Mucosa of rectum (tissue), 2 donors: ENCODE data around the gene SHQ1.
A peak's percentile ranks its signal among the peaks of the same experiment; 100 is the strongest.

ENCODE experiments used
- H3K27ac ChIP-seq, 2 donors: one replicate each; pipeline ENCODE4 v1.7.0; 2013; ENCODE audit warnings: inconsistent platforms in 2 of 2, low read depth in 2 of 2, low read length in 2 of 2
- H3K27me3 ChIP-seq, 2 donors: one replicate each; pipeline ENCODE4 v1.7.0; 2013; ENCODE audit warnings: low read length in 2 of 2; ENCODE audit not compliant: control insufficient read depth in 2 of 2, insufficient read depth in 2 of 2
- H3K36me3 ChIP-seq, 2 donors: one replicate each; pipeline ENCODE4 v1.7.0; 2013; ENCODE audit warnings: low read length in 2 of 2; ENCODE audit not compliant: control insufficient read depth in 2 of 2, insufficient read depth in 2 of 2
- H3K4me1 ChIP-seq, 2 donors: one replicate each; pipeline ENCODE4 v1.7.0; 2013; ENCODE audit warnings: low read length in 2 of 2, mild to moderate bottlenecking in 1 of 2; ENCODE audit not compliant: control insufficient read depth in 2 of 2, insufficient read depth in 2 of 2
- H3K4me3 ChIP-seq, 2 donors: one replicate each; pipeline ENCODE4 v1.7.0; 2013; ENCODE audit warnings: low read length in 2 of 2
- H3K9ac ChIP-seq, 2 donors: one replicate each; pipeline ENCODE4 v1.7.0; 2013; ENCODE audit warnings: low read length in 2 of 2, low read depth in 1 of 2, mild to moderate bottlenecking in 1 of 2
- H3K9me3 ChIP-seq, 2 donors: one replicate each; pipeline ENCODE4 v1.7.0; 2013; ENCODE audit warnings: low read length in 2 of 2; ENCODE audit not compliant: control insufficient read depth in 2 of 2
- donor health status: healthy.
- donor health status: Normal muscosa, but diverticular disease.

Gene SHQ1

GRCh38 chr3:72756900-72757299, 91.3 kb downstream of the SHQ1 start:
- no peak overlapping the region for H3K27ac ChIP-seq

GRCh38 chr3:72754582-72754981, 93.7 kb downstream of the SHQ1 start:
- Histone ChIP-seq H3K36me3 (no peaks in the 10 kb centered on the region), H3K27me3 (no peaks in the 10 kb centered on the region), H3K4me3 (no peak overlapping the region), H3K4me1 (peaks cover 7 to 23% of the 10 kb centered on the region in 2 donors), H3K9me3 (no peaks in the 10 kb centered on the region), H3K27ac (no peak overlapping the region), H3K9ac (no peak overlapping the region)

More at GRCh38 chr3:72756900-72757299, 91.3 kb downstream of the SHQ1 start:
- Histone ChIP-seq H3K27me3 (no peaks in the 10 kb centered on the region), H3K9ac (no peak overlapping the region), H3K4me1 (peaks cover 7 to 23% of the 10 kb centered on the region in 2 donors), H3K36me3 (no peaks in the 10 kb centered on the region), H3K9me3 (no peaks in the 10 kb centered on the region), H3K4me3 (no peak overlapping the region)

DNA sequence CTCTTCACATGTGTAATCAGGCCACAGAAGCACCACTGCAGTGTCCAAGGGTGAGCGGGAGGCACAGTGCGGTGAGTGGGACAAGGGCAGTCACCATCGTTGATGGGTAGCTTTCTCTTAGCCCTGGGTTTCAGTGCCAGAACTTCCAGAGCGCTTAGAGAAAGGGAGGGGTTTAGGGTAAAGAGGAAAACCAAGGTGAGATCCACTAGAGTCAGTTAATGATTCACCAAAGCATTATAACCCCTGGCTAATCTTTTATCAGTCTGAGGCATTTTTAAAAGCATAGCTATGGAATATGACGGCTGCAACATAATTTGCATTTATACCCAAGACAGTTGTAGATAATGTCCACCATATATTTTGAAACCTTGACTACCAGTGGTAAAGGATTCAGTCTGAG, 94.8 kb downstream of the SHQ1 start:
- Histone ChIP-seq H3K27me3 (no peaks in the 10 kb centered on the region), H3K4me1 (peaks cover 7 to 24% of the 10 kb centered on the region in 2 donors), H3K9ac (no peak overlapping the region), H3K36me3 (no peaks in the 10 kb centered on the region), H3K9me3 (no peaks in the 10 kb centered on the region), H3K27ac (peak overlapping the region; percentile 51 to 67), H3K4me3 (no peak overlapping the region)

- no peaks in the 10 kb centered on the region for H3K27me3 ChIP-seq
- no peaks in the 10 kb centered on the region for H3K9me3 ChIP-seq
- no peak overlapping the region for H3K4me3 ChIP-seq
- peaks cover 10 to 22% of the 10 kb centered on the region in 2 donors for H3K4me1 ChIP-seq
- H3K36me3 ChIP-seq = no peaks in the 10 kb centered on the region
- no peak overlapping the region for H3K27ac ChIP-seq
- H3K9ac ChIP-seq = no peak overlapping the region
Measured at GRCh38 chr3:72750405-72750965, 97.8 kb downstream of the SHQ1 start.

DNA sequence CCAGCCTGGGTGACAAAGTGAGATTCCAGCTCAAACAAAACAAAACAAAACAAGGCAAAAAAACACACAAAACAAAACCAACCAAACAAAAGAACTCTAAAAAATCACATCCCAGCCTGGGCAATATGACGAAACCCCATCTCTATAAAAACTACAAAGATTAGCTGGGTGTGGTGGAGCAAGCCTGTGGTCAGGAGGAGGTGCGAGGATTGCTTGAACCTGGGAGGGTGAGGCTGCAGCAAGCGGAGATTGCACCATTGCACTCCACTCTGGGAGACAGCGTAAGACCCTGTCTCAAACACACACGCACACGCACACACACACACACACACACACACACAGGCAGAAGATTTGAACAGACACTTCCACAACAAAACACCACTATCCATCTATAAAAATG, 99.6 kb downstream of the SHQ1 start:
- Histone ChIP-seq H3K27me3 (no peaks in the 10 kb centered on the region), H3K27ac (no peak overlapping the region), H3K4me1 (peaks cover 12 to 14% of the 10 kb centered on the region in 2 donors), H3K4me3 (no peak overlapping the region), H3K36me3 (no peaks in the 10 kb centered on the region), H3K9ac (no peak overlapping the region), H3K9me3 (no peaks in the 10 kb centered on the region)

GRCh38 chr3:72746430-72747411, 101.5 kb downstream of the SHQ1 start:
- Histone ChIP-seq H3K9me3 (no peaks in the 10 kb centered on the region), H3K27me3 (no peaks in the 10 kb centered on the region), H3K27ac (no peak overlapping the region), H3K4me3 (no peak overlapping the region), H3K9ac (no peak overlapping the region), H3K36me3 (no peaks in the 10 kb centered on the region), H3K4me1 (peaks cover 5 to 7% of the 10 kb centered on the region in 2 donors)

DNA sequence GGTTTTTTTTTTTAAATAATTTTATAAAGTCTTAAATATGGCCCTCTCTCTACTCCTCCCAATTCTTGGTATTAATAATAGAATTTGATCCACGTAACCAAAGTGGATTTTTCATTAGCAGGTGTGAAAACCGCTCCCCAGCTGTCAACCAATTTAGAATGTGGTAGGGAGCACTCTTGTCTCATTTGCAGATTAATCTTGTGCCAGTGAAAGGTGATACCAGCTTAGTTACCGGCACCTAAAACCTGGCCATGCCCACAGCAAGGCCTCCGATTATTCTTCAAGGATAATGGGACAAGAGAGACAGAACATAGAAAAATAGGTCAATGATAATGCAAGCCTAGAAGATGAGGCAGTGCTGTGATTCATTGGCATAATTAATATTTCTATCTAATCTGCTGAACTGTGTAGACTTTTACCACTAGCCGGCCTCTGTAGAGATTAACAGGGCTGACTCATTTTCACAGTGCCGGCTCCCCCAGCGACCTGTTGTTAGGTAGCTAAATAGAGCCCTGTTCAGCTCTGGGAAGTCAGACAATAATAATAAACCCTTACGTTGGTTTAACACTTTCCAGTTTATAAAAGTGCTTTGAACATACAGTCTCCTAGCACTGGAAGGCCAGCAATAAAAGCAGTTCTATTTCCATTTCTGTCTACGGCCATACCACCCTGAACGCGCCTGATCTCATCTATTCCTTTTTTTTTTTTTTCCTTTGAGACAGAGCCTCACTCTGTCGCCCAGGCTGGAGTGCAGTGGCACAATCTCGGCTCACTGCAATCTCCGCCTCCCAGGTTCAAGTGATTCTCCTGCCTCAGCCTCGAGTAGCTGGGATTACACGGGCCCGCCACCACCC, 102.9 kb downstream of the SHQ1 start:
- H3K27ac ChIP-seq = no peak overlapping the region
- no peaks in the 10 kb centered on the region for H3K36me3 ChIP-seq
- H3K4me3 ChIP-seq = no peak overlapping the region
- no peaks in the 10 kb centered on the region for H3K27me3 ChIP-seq
- H3K4me1 ChIP-seq = peaks cover 5 to 7% of the 10 kb centered on the region in 2 donors
- H3K9me3 ChIP-seq = no peaks in the 10 kb centered on the region
- no peak overlapping the region for H3K9ac ChIP-seq

GRCh38 chr3:72744330-72744729, 103.9 kb downstream of the SHQ1 start:
- no peak overlapping the region for H3K4me3 ChIP-seq
- no peak overlapping the region for H3K9ac ChIP-seq
- peaks cover 5 to 12% of the 10 kb centered on the region in 2 donors for H3K4me1 ChIP-seq
- no peaks in the 10 kb centered on the region for H3K36me3 ChIP-seq
- H3K9me3 ChIP-seq = no peaks in the 10 kb centered on the region
- H3K27me3 ChIP-seq = no peaks in the 10 kb centered on the region
- H3K27ac ChIP-seq = no peak overlapping the region

DNA sequence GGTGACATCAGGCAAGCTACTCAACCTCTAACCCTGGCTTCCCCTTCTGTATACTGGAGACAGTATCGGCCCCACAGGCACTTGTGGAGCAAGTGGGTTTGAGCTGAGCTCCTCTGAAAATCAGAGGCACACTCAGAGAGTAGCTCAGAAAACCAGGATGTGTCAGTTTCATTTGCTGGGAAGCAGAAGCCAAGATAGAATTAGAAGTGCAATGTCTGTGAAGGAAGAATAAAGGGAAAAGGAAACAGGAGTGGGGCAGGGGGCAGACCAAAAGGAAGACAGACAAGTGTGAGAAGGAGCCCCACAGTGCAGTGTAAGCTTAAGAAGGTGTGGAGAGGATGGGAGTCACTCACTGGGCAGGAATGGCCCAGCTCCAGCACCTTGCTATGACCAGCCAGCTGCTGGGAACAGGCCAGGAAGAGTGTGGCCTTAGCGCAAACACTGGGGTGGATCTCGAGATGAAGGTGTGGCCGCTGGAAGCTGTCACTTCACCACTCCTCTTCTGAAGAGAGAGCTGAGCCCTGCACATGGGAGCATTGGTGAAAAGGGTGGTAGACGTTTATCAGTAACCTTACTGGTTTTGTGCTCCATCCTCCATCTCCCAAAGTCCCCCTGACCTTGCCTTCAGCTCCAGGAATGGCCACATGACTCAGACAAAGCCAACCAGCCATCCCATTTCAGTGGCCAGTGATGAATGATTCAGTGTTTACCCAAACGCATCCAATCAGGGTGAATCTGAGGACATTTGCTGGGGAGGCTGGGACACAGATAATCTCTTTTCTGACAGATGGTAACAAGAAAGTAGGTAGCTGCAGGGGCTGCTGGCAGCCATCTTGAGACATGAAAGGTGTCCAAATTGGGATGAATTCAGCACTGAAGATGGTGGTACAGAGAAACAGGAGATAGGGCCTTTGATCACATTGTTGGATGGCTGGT, 108.4 kb downstream of the SHQ1 start:
- Histone ChIP-seq H3K27me3 (peaks cover 0 to 3% of the 10 kb centered on the region in 2 donors), H3K4me1 (peaks cover 3 to 13% of the 10 kb centered on the region in 2 donors), H3K9me3 (no peaks in the 10 kb centered on the region), H3K27ac (no peak overlapping the region), H3K36me3 (no peaks in the 10 kb centered on the region), H3K4me3 (no peak overlapping the region), H3K9ac (no peak overlapping the region)
